GM12878 (cell line): Measurements from ENCODE around the gene SGTB. TPM values are rescaled to one million over a fixed set of nuclear protein-coding genes. Genes with fewer than 3 reads are reported as not detected.

ENCODE experiments used
- ATAC-seq: fragments of 200-7000 bp; cut with Tn5 transposase; 3 replicates; pipeline ENCODE4 v1.9.1; 2020; ENCODE audit warnings: mild to moderate bottlenecking, moderate library complexity
- BruUV-seq: library from RNA; stranded (reverse); fragments of 400-500 nt; replicated peaks from 2 replicates; lab custom pipeline; 2021; lab: Mats Ljungman, UMichigan
- CTCF ChIA-PET: fragments of 300-600 bp; sonication (Branson Sonifier 250); formaldehyde crosslinking; extraction: SDS; loops from one replicate; lab custom pipeline; 2021; ENCODE audit warnings: inconsistent platforms; lab: Yijun Ruan, JAX
- POLR2A ChIA-PET: fragments of 350-600 bp; formaldehyde crosslinking; extraction: SDS; loops from one replicate; lab custom pipeline; 2021; ENCODE audit warnings: inconsistent platforms; lab: Charles Lee
- RAD21 ChIA-PET: fragments of 300-600 bp; sonication (Branson Sonifier 250); formaldehyde crosslinking; loops from one replicate; lab custom pipeline; 2023; ENCODE audit warnings: antibody characterized with exemption; ENCODE audit not compliant: unreplicated experiment; lab: Charles Lee
- SMC1A ChIA-PET: fragments of 300-600 bp; sonication (Branson Sonifier 250); formaldehyde crosslinking; loops from one replicate; lab custom pipeline; 2023; ENCODE audit not compliant: unreplicated experiment, uncharacterized antibody; lab: Charles Lee
- DNase-seq: peaks from one replicate; pipeline ENCODE4 v3.0.0-alpha.2; 2011; ENCODE audit warnings: low read depth, low spot score
- FAIRE-seq: peaks from 3 replicates; lab custom pipeline; 2011; peaks lifted over from hg19 to GRCh38; lab: Jason Lieb, UNC
- H2AFZ ChIP-seq: 2 replicates; pipeline ENCODE4 v1.6.0; 2011; ENCODE audit warnings: low read depth, low read length, control low read depth; ENCODE audit not compliant: control insufficient read depth
- H3K27ac ChIP-seq: 2 replicates; pipeline ENCODE4 v1.5.1; 2011; ENCODE audit warnings: control low read depth; ENCODE audit not compliant: control insufficient read depth, insufficient read depth
- H3K27me3 ChIP-seq, 2 experiments: replicated peaks in 1 of 2; 2 replicates each; pipeline versions ENCODE4 v1.6.0 to v1.6.1; 2011; ENCODE audit warnings: low read length in 1 of 2; ENCODE audit not compliant: control insufficient read depth in 2 of 2, insufficient read depth in 2 of 2
- H3K36me3 ChIP-seq, 2 experiments: 2 replicates each; pipeline ENCODE4 v1.5.1; 2011; ENCODE audit warnings: low read length in 1 of 2; ENCODE audit not compliant: control insufficient read depth in 2 of 2, insufficient read depth in 2 of 2
- H3K4me1 ChIP-seq: 2 replicates; pipeline ENCODE4 v1.6.1; 2011; ENCODE audit warnings: mild to moderate bottlenecking, low read length, moderate library complexity, mixed read lengths; ENCODE audit not compliant: control insufficient read depth, insufficient read depth
- H3K4me2 ChIP-seq: 2 replicates; pipeline ENCODE4 v1.6.0; 2011; ENCODE audit warnings: control low read depth; ENCODE audit not compliant: control insufficient read depth, insufficient read depth
- H3K4me3 ChIP-seq: fragments of 200-600 bp; sonication (generic); 2 replicates; pipeline ENCODE4 v1.5.1; 2016
- H3K79me2 ChIP-seq: 2 replicates; pipeline ENCODE4 v1.6.0; 2011; ENCODE audit warnings: low read length; ENCODE audit not compliant: control insufficient read depth, insufficient read depth
- H3K9ac ChIP-seq: 2 replicates; pipeline ENCODE4 v1.8.0; 2011; ENCODE audit warnings: low read length, control low read depth, mixed read lengths; ENCODE audit not compliant: control insufficient read depth, insufficient read depth
- H3K9me3 ChIP-seq: replicated peaks from 3 replicates; pipeline ENCODE4 v1.5.1; 2011; ENCODE audit warnings: mild to moderate bottlenecking, low read length; ENCODE audit not compliant: control insufficient read depth, insufficient read depth
- H4K20me1 ChIP-seq: 2 replicates; pipeline ENCODE4 v1.6.0; 2011; ENCODE audit not compliant: control insufficient read depth, insufficient read depth
- CHD1 ChIP-seq: IDR thresholded peaks from 2 replicates; pipeline ENCODE4 v1.6.1; 2012; ENCODE audit warnings: low read depth, low read length, improper control_type of control experiment
- FOS ChIP-seq: IDR thresholded peaks from 3 replicates; pipeline ENCODE4 v1.6.1; 2011; ENCODE audit warnings: borderline replicate concordance; ENCODE audit not compliant: insufficient read length; ENCODE audit errors: extremely low read depth
- FOXM1 ChIP-seq: IDR thresholded peaks from 2 replicates; pipeline ENCODE4 v1.6.1; 2012; ENCODE audit warnings: low read depth, mild to moderate bottlenecking, inconsistent platforms, low read length, moderate library complexity
- GABPA ChIP-seq: IDR thresholded peaks from 2 replicates; pipeline ENCODE4 v1.6.1; 2014; ENCODE audit warnings: antibody characterized with exemption, low read depth, mild to moderate bottlenecking, inconsistent platforms
- HCFC1 ChIP-seq: fragments of 150-350 bp; IDR thresholded peaks from 2 replicates; pipeline ENCODE4 v1.6.1; 2014; ENCODE audit warnings: low read length
- JUND ChIP-seq: IDR thresholded peaks from 2 replicates; pipeline ENCODE4 v1.6.1; 2012; ENCODE audit warnings: low read depth, mild to moderate bottlenecking, low read length, improper control_type of control experiment, moderate library complexity
- SIX5 ChIP-seq: IDR thresholded peaks from 2 replicates; pipeline ENCODE4 v1.6.1; 2011; ENCODE audit warnings: mild to moderate bottlenecking, low read depth, low read length, moderate library complexity; ENCODE audit not compliant: severe bottlenecking
- ZBTB40 ChIP-seq: fragments of 450-650 bp; IDR thresholded peaks from 2 replicates; pipeline ENCODE4 v1.6.1; 2016; ENCODE audit warnings: mild to moderate bottlenecking, moderate library complexity, borderline replicate concordance
- WGBS: methylation state at CpG from one replicate; pipeline ENCODE4 v1.1.6; 2016; ENCODE audit warnings: low lambda C conversion rate; ENCODE audit not compliant: insufficient replicate concordance, insufficient coverage; ENCODE audit errors: missing lambda C conversion rate; 5-methylcytosine and 5-hydroxymethylcytosine counted together
- in situ Hi-C: fragments of 300-500 bp; cut with MboI; formaldehyde crosslinking; loops from 9 replicates; pipeline ENCODE4 v1.14.3; 2018; ENCODE audit warnings: mixed read lengths
- intact Hi-C: fragments of 100-400 bp; cut with micrococcal nuclease; formaldehyde crosslinking; loops from one replicate; pipeline ENCODE4 v1.14.2; 2022; ENCODE audit not compliant: unreplicated experiment
- polyA plus RNA-seq, 11 experiments: library from polyadenylated mRNA; depleted of rRNA in 4 of 11; unstranded in 6 of 11; stranded (reverse) in 5 of 11; fragments of >200 nt; fragmentation: Nextera tagmentation in 4 of 11; fragmentation: Illumina TruSeq in 1 of 11; extraction: Ambion mirVana in 4 of 11; extraction: Trizol in 1 of 11; gene quantifications; 1 replicate in 1 of 11; 2 replicates in 10 of 11; pipeline versions ENCODE4 v1.2.1 to v1.2.3, GENCODE V29; 2011 to 2016; ENCODE audit warnings: inconsistent platforms in 2 of 11, missing spikeins in 2 of 11, low read depth in 1 of 11
- total RNA-seq, 4 experiments: library from RNA; depleted of rRNA in 3 of 4; stranded (reverse); fragments of >200 nt in 3 of 4; fragmentation: Illumina TruSeq in 1 of 4; extraction: Trizol in 1 of 4; gene quantifications; 2 replicates each; pipeline versions ENCODE4 v1.2.1 to v1.2.3, GENCODE V29; 2013 to 2021
- TF ChIP-seq, protein P1 (sequence below): IDR thresholded peaks from 2 replicates; pipeline ENCODE4 v1.6.1; 2012; ENCODE audit warnings: improper control_type of control experiment, low read depth, low read length; ENCODE audit not compliant: insufficient replicate concordance
- TF ChIP-seq, protein P2 (sequence below): IDR thresholded peaks from 2 replicates; pipeline ENCODE4 v1.6.1; 2011; ENCODE audit warnings: mild to moderate bottlenecking, low read depth, low read length, moderate library complexity; ENCODE audit not compliant: insufficient replicate concordance

SGTB gene
- total and polyA plus RNA-seq, 10 of the 15 experiments (the other 5 are each of a cell fraction or from before 2014, with no cell fraction given) = 1.0 to 7.8 (median 5.4) TPM

- H3K79me2 ChIP-seq = no peaks in the 10 kb centered on the region
- no peak overlapping the region for H3K27ac ChIP-seq
Measured at GRCh38 chr5:65767565-65767964, 45.7 kb upstream of the SGTB start.

More at GRCh38 chr5:65767565-65767964, 45.7 kb upstream of the SGTB start:
- ChIA-PET SMC1A (interaction anchor here (1.0 kb wide), 1 partner anchor 64 kb away, joined by 3 read pairs; no protein-coding TSS in a partner anchor), CTCF (no interaction called here), RAD21 (no interaction called here), POLR2A (no interaction called here)
- ATAC-seq = no peak
- Histone ChIP-seq H3K4me2 (no peak overlapping the region), H2AFZ (no peak overlapping the region), H3K4me1 (no peaks in the 10 kb centered on the region), H3K9me3 (peaks cover 6% of the 10 kb centered on the region; the same call in 2 of the 3 replicates), H4K20me1 (no peaks in the 10 kb centered on the region), H3K4me3 (no peak overlapping the region), H3K27me3 (no peaks in the 10 kb centered on the region), H3K36me3 (no peaks in the 10 kb centered on the region; a peak in 1 of 4 replicates), H3K9ac (no peak overlapping the region)
- no peak for FAIRE-seq
- in situ Hi-C loops (no loop called here), intact Hi-C loops (no loop called here)
- TF ChIP-seq GABPA (no peak), CHD1 (no peak), ZBTB40 (no peak), SIX5 (no peak), JUND (no peak), HCFC1 (no peak), FOS (no peak), FOXM1 (no peak)
- TF ChIP-seq, protein P1, sequence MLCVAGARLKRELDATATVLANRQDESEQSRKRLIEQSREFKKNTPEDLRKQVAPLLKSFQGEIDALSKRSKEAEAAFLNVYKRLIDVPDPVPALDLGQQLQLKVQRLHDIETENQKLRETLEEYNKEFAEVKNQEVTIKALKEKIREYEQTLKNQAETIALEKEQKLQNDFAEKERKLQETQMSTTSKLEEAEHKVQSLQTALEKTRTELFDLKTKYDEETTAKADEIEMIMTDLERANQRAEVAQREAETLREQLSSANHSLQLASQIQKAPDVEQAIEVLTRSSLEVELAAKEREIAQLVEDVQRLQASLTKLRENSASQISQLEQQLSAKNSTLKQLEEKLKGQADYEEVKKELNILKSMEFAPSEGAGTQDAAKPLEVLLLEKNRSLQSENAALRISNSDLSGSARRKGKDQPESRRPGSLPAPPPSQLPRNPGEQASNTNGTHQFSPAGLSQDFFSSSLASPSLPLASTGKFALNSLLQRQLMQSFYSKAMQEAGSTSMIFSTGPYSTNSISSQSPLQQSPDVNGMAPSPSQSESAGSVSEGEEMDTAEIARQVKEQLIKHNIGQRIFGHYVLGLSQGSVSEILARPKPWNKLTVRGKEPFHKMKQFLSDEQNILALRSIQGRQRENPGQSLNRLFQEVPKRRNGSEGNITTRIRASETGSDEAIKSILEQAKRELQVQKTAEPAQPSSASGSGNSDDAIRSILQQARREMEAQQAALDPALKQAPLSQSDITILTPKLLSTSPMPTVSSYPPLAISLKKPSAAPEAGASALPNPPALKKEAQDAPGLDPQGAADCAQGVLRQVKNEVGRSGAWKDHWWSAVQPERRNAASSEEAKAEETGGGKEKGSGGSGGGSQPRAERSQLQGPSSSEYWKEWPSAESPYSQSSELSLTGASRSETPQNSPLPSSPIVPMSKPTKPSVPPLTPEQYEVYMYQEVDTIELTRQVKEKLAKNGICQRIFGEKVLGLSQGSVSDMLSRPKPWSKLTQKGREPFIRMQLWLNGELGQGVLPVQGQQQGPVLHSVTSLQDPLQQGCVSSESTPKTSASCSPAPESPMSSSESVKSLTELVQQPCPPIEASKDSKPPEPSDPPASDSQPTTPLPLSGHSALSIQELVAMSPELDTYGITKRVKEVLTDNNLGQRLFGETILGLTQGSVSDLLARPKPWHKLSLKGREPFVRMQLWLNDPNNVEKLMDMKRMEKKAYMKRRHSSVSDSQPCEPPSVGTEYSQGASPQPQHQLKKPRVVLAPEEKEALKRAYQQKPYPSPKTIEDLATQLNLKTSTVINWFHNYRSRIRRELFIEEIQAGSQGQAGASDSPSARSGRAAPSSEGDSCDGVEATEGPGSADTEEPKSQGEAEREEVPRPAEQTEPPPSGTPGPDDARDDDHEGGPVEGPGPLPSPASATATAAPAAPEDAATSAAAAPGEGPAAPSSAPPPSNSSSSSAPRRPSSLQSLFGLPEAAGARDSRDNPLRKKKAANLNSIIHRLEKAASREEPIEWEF = no peak
- TF ChIP-seq, protein P2, sequence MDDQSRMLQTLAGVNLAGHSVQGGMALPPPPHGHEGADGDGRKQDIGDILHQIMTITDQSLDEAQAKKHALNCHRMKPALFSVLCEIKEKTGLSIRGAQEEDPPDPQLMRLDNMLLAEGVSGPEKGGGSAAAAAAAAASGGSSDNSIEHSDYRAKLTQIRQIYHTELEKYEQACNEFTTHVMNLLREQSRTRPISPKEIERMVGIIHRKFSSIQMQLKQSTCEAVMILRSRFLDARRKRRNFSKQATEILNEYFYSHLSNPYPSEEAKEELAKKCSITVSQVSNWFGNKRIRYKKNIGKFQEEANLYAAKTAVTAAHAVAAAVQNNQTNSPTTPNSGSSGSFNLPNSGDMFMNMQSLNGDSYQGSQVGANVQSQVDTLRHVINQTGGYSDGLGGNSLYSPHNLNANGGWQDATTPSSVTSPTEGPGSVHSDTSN = no peak
- no TSS peak for BruUV-seq
- WGBS = 87% methylated on average over 1 of the region's 1 CpG
- no peak for DNase-seq
